ENCODE data around the gene HLA-DMA. TPM values are rescaled to one million over a fixed set of nuclear protein-coding genes. Genes with fewer than 3 reads are reported as not detected.
A peak's percentile ranks its signal among the peaks of the same experiment; 100 is the strongest.

Gene HLA-DMA
- total RNA-seq, 2 donors from 2014 or later = 15.8 to 26.7 TPM

- peak overlapping the region; percentile 99 to 100 (median 100) for H3K27ac ChIP-seq
- H3K27me3 ChIP-seq = no peaks in the 10 kb centered on the region
- peak in 1 of 7 experiments; percentile 1 for TF ChIP-seq CTCF (IDR thresholded peaks at IDR 0.05)
- no peak for TF ChIP-seq POLR2A (IDR thresholded peaks at IDR 0.05)
- H3K4me1 ChIP-seq = peaks cover 31% of the 10 kb centered on the region
- intact Hi-C loops (cut with DNase I) = no loop called here
- H3K9me3 ChIP-seq = no peaks in the 10 kb centered on the region
- peaks cover 0 to 7% of the 10 kb centered on the region in 2 donors for H3K36me3 ChIP-seq (replicated peaks in 1 of 2; ENCODE audit: insufficient read depth in 1 of 2, low read depth in 2 of 2)
- peak overlapping the region; percentile 39 to 93 for H3K4me3 ChIP-seq
- DNase-seq (peak; percentile 85 to 90 (median 87)), ATAC-seq (peak; percentile 25)
- WGBS, 2 donors = 0 to 1% methylated on average over 33 to 39 of the region's 43 CpGs
Measured at GRCh38 chr6:32970413-32971241, 17.7 kb upstream of the HLA-DMA start.

- WGBS, 2 donors = 0% methylated on average over 16 to 19 of the region's 19 CpGs
- ATAC-seq = peak; percentile 5
- peaks cover 0 to 3% of the 10 kb centered on the region in 2 donors for H3K36me3 ChIP-seq (replicated peaks in 1 of 2; ENCODE audit: insufficient read depth in 1 of 2, low read depth in 2 of 2)
- intact Hi-C loops (cut with DNase I) = no loop called here
- peaks cover 31% of the 10 kb centered on the region for H3K4me1 ChIP-seq
- peak overlapping the region; percentile 39 to 93 for H3K4me3 ChIP-seq
- DNase-seq = peak; percentile 71 to 86 (median 76)
- peak overlapping the region; percentile 99 to 100 (median 100) for H3K27ac ChIP-seq
- no peaks in the 10 kb centered on the region for H3K27me3 ChIP-seq
- TF ChIP-seq CTCF (IDR thresholded peaks at IDR 0.05) (peak; percentile 14 to 56 (median 50)), POLR2A (IDR thresholded peaks at IDR 0.05) (peak in 2 of 3 donors; percentile 64 to 71)
- H3K9me3 ChIP-seq = no peaks in the 10 kb centered on the region
Measured at GRCh38 chr6:32969685-32970412, 17.0 kb upstream of the HLA-DMA start.

- intact Hi-C loops (cut with DNase I) = no loop called here
- TF ChIP-seq CTCF (IDR thresholded peaks at IDR 0.05) (no peak), POLR2A (IDR thresholded peaks at IDR 0.05) (peak; percentile 41 to 78 (median 78))
- H3K36me3 ChIP-seq (replicated peaks in 1 of 2; ENCODE audit: insufficient read depth in 1 of 2, low read depth in 2 of 2) = no peaks in the 10 kb centered on the region
- no peak for ATAC-seq
- DNase-seq = peak; percentile 77 to 84 (median 78)
- peak overlapping the region; percentile 99 to 100 (median 100) for H3K27ac ChIP-seq
- 0% methylated on average over 13 to 38 of the region's 40 CpGs for WGBS, 2 donors
- peak overlapping the region; percentile 39 to 93 for H3K4me3 ChIP-seq
- H3K9me3 ChIP-seq = no peaks in the 10 kb centered on the region
- no peaks in the 10 kb centered on the region for H3K27me3 ChIP-seq
- peaks cover 34% of the 10 kb centered on the region for H3K4me1 ChIP-seq
Measured at GRCh38 chr6:32968867-32969684, 16.2 kb upstream of the HLA-DMA start.

- Histone ChIP-seq H3K36me3 (replicated peaks in 1 of 2; ENCODE audit: insufficient read depth in 1 of 2, low read depth in 2 of 2) (no peaks in the 10 kb centered on the region), H3K27ac (peak within 1 kb of the TSS; percentile 99 to 100 (median 100)), H3K9me3 (no peaks in the 10 kb centered on the region), H3K4me3 (peak within 1 kb of the TSS; percentile 39 to 93), H3K27me3 (no peaks in the 10 kb centered on the region), H3K4me1 (peaks cover 38% of the 10 kb centered on the region)
- peak; percentile 68 for ATAC-seq
- peak; percentile 95 to 97 (median 96) for DNase-seq
- WGBS, 2 donors = 0% methylated on average over 16 to 47 of the region's 62 CpGs
- intact Hi-C loops (cut with DNase I) = no loop called here
- no peak for TF ChIP-seq CTCF (IDR thresholded peaks at IDR 0.05)
- TF ChIP-seq POLR2A (IDR thresholded peaks at IDR 0.05) = peak; percentile 80 to 94 (median 82)
Measured at GRCh38 chr6:32968093-32968866, 15.4 kb upstream of the HLA-DMA start, which contains the start of gene BRD2. Gene BRD2 (plus strand): TSS chr6:32968594. CDS start chr6:32972899, 4,305 bp downstream.

Measured in body of pancreas (tissue), 4 donors.